H9 (cell line): ENCODE results near the gene WDPCP. TPM values are rescaled to one million over a fixed set of nuclear protein-coding genes. Genes with fewer than 3 reads are reported as not detected.

Experiments used
- DNase-seq: peaks from one replicate; pipeline ENCODE4 v3.0.0-alpha.2; 2017
- H2AFZ ChIP-seq: one replicate; pipeline ENCODE4 v1.6.1; 2013; ENCODE audit warnings: mild to moderate bottlenecking, low read length, control low read depth, moderate library complexity
- H2AK5ac ChIP-seq: 2 replicates; pipeline ENCODE4 v1.6.1; 2013; ENCODE audit warnings: low read length, control low read depth, mixed read lengths; ENCODE audit not compliant: insufficient read length
- H2BK120ac ChIP-seq: one replicate; pipeline ENCODE4 v1.6.1; 2013; ENCODE audit warnings: low read depth, mild to moderate bottlenecking, low read length, control low read depth, inconsistent platforms; ENCODE audit not compliant: poor library complexity, severe bottlenecking
- H2BK12ac ChIP-seq: 2 replicates; pipeline ENCODE4 v1.6.1; 2013; ENCODE audit warnings: low read length, control low read depth, mixed read lengths, low read depth; ENCODE audit not compliant: insufficient read length
- H2BK15ac ChIP-seq: 2 replicates; pipeline ENCODE4 v1.6.1; 2013; ENCODE audit warnings: low read depth, low read length, control low read depth
- H2BK20ac ChIP-seq: one replicate; pipeline ENCODE4 v1.6.1; 2013; ENCODE audit warnings: low read depth, mild to moderate bottlenecking, low read length, control low read depth, inconsistent platforms; ENCODE audit not compliant: poor library complexity, severe bottlenecking
- H2BK5ac ChIP-seq: 2 replicates; pipeline ENCODE4 v1.6.1; 2013; ENCODE audit warnings: low read length, control low read depth, mixed read lengths; ENCODE audit not compliant: insufficient read length
- H3K14ac ChIP-seq: 2 replicates; pipeline ENCODE4 v1.6.1; 2013; ENCODE audit warnings: low read length, control low read depth; ENCODE audit not compliant: insufficient read depth
- H3K18ac ChIP-seq: 2 replicates; pipeline ENCODE4 v1.6.1; 2013; ENCODE audit warnings: low read depth, mild to moderate bottlenecking, mixed read lengths, low read length, control low read depth; ENCODE audit not compliant: insufficient read length
- H3K23ac ChIP-seq: 2 replicates; pipeline ENCODE4 v1.6.1; 2013; ENCODE audit warnings: low read length, control low read depth, mixed read lengths, low read depth; ENCODE audit not compliant: insufficient read length
- H3K23me2 ChIP-seq: 2 replicates; pipeline ENCODE4 v1.6.1; 2013; ENCODE audit warnings: low read depth, mild to moderate bottlenecking, mixed read lengths, low read length, control low read depth; ENCODE audit not compliant: insufficient read length, poor library complexity, severe bottlenecking
- H3K27ac ChIP-seq: 2 replicates; pipeline ENCODE4 v1.5.1; 2013; ENCODE audit warnings: low read length, control low read depth, mixed read lengths, low read depth; ENCODE audit not compliant: insufficient read length
- H3K27me3 ChIP-seq: 2 replicates; pipeline ENCODE4 v1.6.1; 2013; ENCODE audit warnings: low read length, control low read depth, inconsistent platforms; ENCODE audit not compliant: insufficient read depth
- H3K4ac ChIP-seq: 2 replicates; pipeline ENCODE4 v1.6.1; 2013; ENCODE audit warnings: low read depth, mild to moderate bottlenecking, control low read depth, inconsistent platforms, low read length, moderate library complexity
- H3K4me1 ChIP-seq: 2 replicates; pipeline ENCODE4 v1.6.1; 2013; ENCODE audit warnings: low read length, control low read depth, inconsistent platforms; ENCODE audit not compliant: insufficient read depth
- H3K4me2 ChIP-seq: 2 replicates; pipeline ENCODE4 v1.6.1; 2013; ENCODE audit warnings: low read length, control low read depth, mixed read lengths; ENCODE audit not compliant: insufficient read length, insufficient read depth
- H3K56ac ChIP-seq: 2 replicates; pipeline ENCODE4 v1.6.1; 2013; ENCODE audit warnings: low read depth, mild to moderate bottlenecking, mixed read lengths, low read length, control low read depth; ENCODE audit not compliant: insufficient read length
- H3K79me1 ChIP-seq: 2 replicates; pipeline ENCODE4 v1.6.1; 2013; ENCODE audit warnings: low read depth, mild to moderate bottlenecking, moderate library complexity, low read length, control low read depth, inconsistent platforms; ENCODE audit not compliant: insufficient read depth, poor library complexity, severe bottlenecking
- H3K79me2 ChIP-seq: 2 replicates; pipeline ENCODE4 v1.6.1; 2013; ENCODE audit warnings: low read length, control low read depth, inconsistent platforms; ENCODE audit not compliant: insufficient read depth
- H3K9ac ChIP-seq: 2 replicates; pipeline ENCODE4 v1.6.1; 2013; ENCODE audit warnings: low read length, control low read depth, mixed read lengths; ENCODE audit not compliant: insufficient read length; ENCODE audit errors: extremely low read depth
- H3K9me3 ChIP-seq: one replicate; pipeline ENCODE4 v1.6.1; 2013; ENCODE audit warnings: low read depth, low read length, inconsistent platforms; ENCODE audit not compliant: control insufficient read depth
- H3T11ph ChIP-seq: one replicate; pipeline ENCODE4 v1.6.1; 2013; ENCODE audit warnings: mild to moderate bottlenecking, low read length, control low read depth, inconsistent platforms
- H4K20me1 ChIP-seq: one replicate; pipeline ENCODE4 v1.6.1; 2013; ENCODE audit not compliant: control insufficient read depth, insufficient read length, insufficient read depth
- H4K5ac ChIP-seq: 2 replicates; pipeline ENCODE4 v1.6.1; 2013; ENCODE audit warnings: low read depth, mild to moderate bottlenecking, mixed read lengths, low read length, control low read depth; ENCODE audit not compliant: insufficient read length
- H4K8ac ChIP-seq: replicated peaks from 2 replicates; pipeline ENCODE4 v1.6.1; 2013; ENCODE audit warnings: low read length, control low read depth, mixed read lengths, low read depth; ENCODE audit not compliant: insufficient read length
- H4K91ac ChIP-seq: 2 replicates; pipeline ENCODE4 v1.6.1; 2013; ENCODE audit warnings: low read depth, mild to moderate bottlenecking, moderate library complexity, mixed read lengths, low read length, control low read depth; ENCODE audit not compliant: insufficient read length
- H3K27ac Mint-ChIP-seq, 3 experiments: 2 replicates in 2 of 3; 3 replicates in 1 of 3; pipeline ENCODE4 v1.8.0; 2020 to 2021; ENCODE audit warnings: mixed read lengths in 3 of 3, mild to moderate bottlenecking in 1 of 3, moderate library complexity in 1 of 3
- H3K27me3 Mint-ChIP-seq: 2 replicates; pipeline ENCODE4 v1.8.0; 2021; ENCODE audit warnings: low read depth, mild to moderate bottlenecking, moderate library complexity, mixed read lengths
- H3K36me3 Mint-ChIP-seq, 3 experiments: 2 replicates in 2 of 3; 3 replicates in 1 of 3; pipeline ENCODE4 v1.8.0; 2020 to 2021; ENCODE audit warnings: low read depth in 3 of 3, mixed read lengths in 3 of 3; ENCODE audit not compliant: insufficient read depth in 1 of 3
- H3K4me1 Mint-ChIP-seq, 2 experiments: 2 replicates each; pipeline ENCODE4 v1.8.0; 2020; ENCODE audit warnings: mixed read lengths in 2 of 2
- H3K4me3 Mint-ChIP-seq, 2 experiments: 2 replicates in 1 of 2; 3 replicates in 1 of 2; pipeline ENCODE4 v1.8.0; 2020 to 2021; ENCODE audit warnings: mild to moderate bottlenecking in 2 of 2, mixed read lengths in 2 of 2, moderate library complexity in 1 of 2
- H3K9me3 Mint-ChIP-seq, 2 experiments: 2 replicates in 1 of 2; 3 replicates in 1 of 2; pipeline ENCODE4 v1.8.0; 2020; ENCODE audit warnings: mild to moderate bottlenecking in 2 of 2, mixed read lengths in 2 of 2, moderate library complexity in 1 of 2
- WGBS: extraction: QIAGEN DNeasy Blood & Tissue Kit; methylation state at CpG from one replicate; pipeline ENCODE4 v1.1.7; 2013; ENCODE audit warnings: missing lambda C conversion rate, low lambda C conversion rate, mixed read lengths; ENCODE audit not compliant: insufficient read length; ENCODE audit errors: extremely low coverage; 5-methylcytosine and 5-hydroxymethylcytosine counted together
- total RNA-seq: library from RNA; stranded (reverse); gene quantifications from 2 replicates; pipeline ENCODE4 v1.2.1, GENCODE V29; 2021
- TF ChIP-seq, protein P1 (sequence below): fragments of 200-600 bp; sonication (generic); conservative IDR thresholded peaks from 3 replicates; pipeline ENCODE4 v1.8.0; 2021; ENCODE audit warnings: antibody characterized with exemption, mild to moderate bottlenecking

Gene WDPCP
- total RNA-seq, 1 experiment from 2014 or later, result 22.4 TPM

DNA sequence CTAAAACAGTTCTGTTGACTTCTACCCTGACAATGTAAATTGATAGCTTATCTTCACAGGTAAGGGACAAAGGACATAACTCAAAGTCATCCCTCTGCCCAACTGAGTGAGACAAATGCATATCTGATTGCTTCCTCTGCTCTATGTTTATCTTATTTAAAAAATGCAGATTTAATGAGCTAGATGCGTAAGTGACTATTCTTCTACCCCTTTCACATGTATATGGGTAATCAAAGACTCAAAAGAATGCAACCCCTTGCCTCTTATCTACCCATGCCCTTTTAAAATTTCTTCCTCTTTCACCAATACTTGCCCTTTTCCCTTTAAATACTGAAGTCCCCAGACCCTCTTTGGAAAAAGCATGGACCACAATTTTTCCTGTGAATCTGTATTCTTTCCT, 253.4 kb downstream of the WDPCP start:
- H4K20me1 ChIP-seq, result no peaks in the 10 kb centered on the region

More for the DNA sequence above, 253.4 kb downstream of the WDPCP start:
- Histone ChIP-seq H3K79me1 (no peaks in the 10 kb centered on the region), H2BK20ac (no peak overlapping the region), H3K18ac (no peak overlapping the region), H3K4ac (no peak overlapping the region), H2BK12ac (no peak overlapping the region), H3K14ac (no peak overlapping the region), H3K4me1 (no peaks in the 10 kb centered on the region; the same call in 1 of the 2 replicates), H2AFZ (no peak overlapping the region), H2BK15ac (no peak overlapping the region), H2BK5ac (no peak overlapping the region), H3K79me2 (no peaks in the 10 kb centered on the region), H2AK5ac (no peak overlapping the region), H3K9me3 (no peaks in the 10 kb centered on the region), H3T11ph (no peak overlapping the region), H4K8ac (no peak overlapping the region), H2BK120ac (no peak overlapping the region), H4K5ac (no peak overlapping the region), H3K27ac (no peak overlapping the region), H3K9ac (no peak overlapping the region), H3K23ac (no peak overlapping the region), H3K27me3 (no peaks in the 10 kb centered on the region), H3K4me2 (no peak overlapping the region), H3K56ac (no peak overlapping the region), H3K23me2 (no peaks in the 10 kb centered on the region), H4K91ac (no peak overlapping the region)
- no peaks in the 10 kb centered on the region for H3K27me3 Mint-ChIP-seq
- no peak for DNase-seq
- TF ChIP-seq, protein P1, sequence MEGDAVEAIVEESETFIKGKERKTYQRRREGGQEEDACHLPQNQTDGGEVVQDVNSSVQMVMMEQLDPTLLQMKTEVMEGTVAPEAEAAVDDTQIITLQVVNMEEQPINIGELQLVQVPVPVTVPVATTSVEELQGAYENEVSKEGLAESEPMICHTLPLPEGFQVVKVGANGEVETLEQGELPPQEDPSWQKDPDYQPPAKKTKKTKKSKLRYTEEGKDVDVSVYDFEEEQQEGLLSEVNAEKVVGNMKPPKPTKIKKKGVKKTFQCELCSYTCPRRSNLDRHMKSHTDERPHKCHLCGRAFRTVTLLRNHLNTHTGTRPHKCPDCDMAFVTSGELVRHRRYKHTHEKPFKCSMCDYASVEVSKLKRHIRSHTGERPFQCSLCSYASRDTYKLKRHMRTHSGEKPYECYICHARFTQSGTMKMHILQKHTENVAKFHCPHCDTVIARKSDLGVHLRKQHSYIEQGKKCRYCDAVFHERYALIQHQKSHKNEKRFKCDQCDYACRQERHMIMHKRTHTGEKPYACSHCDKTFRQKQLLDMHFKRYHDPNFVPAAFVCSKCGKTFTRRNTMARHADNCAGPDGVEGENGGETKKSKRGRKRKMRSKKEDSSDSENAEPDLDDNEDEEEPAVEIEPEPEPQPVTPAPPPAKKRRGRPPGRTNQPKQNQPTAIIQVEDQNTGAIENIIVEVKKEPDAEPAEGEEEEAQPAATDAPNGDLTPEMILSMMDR, result no peak
- peaks cover 34 to 38% of the 10 kb centered on the region in 2 experiments for H3K4me1 Mint-ChIP-seq
- H3K36me3 Mint-ChIP-seq, result peaks cover 3 to 15% (median 9%) of the 10 kb centered on the region in 3 experiments; a peak in 5 of 7 replicates
- H3K27ac Mint-ChIP-seq, result peak overlapping the region; percentile 46 to 52 (median 47); a peak in 6 of 7 replicates
- H3K9me3 Mint-ChIP-seq, result peaks cover 2 to 6% of the 10 kb centered on the region in 2 experiments; a peak in 3 of 5 replicates
- no CpG with 5 or more reads among the region's 1 CpG for WGBS
- H3K4me3 Mint-ChIP-seq, result peak overlapping the region in 1 of 2 experiments; percentile 33; a peak in 2 of 5 replicates
